OCI-LY1 (cell line): ENCODE data around the gene ADARB2.

Source experiments
- H2AFZ ChIP-seq: fragments of 200-600 bp; sonication (generic), shearing (Covaris generic); 2 replicates; pipeline ENCODE4 v1.6.0; 2014; ENCODE audit warnings: antibody characterized with exemption, mild to moderate bottlenecking, low read length
- H3F3A ChIP-seq: fragments of 200-600 bp; sonication (generic), shearing (Covaris generic); 2 replicates; pipeline ENCODE4 v1.6.0; 2014; ENCODE audit warnings: mild to moderate bottlenecking, antibody characterized with exemption, low read length, moderate library complexity; ENCODE audit not compliant: insufficient read depth
- H3K27ac ChIP-seq: fragments of 200-600 bp; sonication (generic); 2 replicates; pipeline ENCODE4 v1.5.1; 2014; ENCODE audit warnings: low read length, mixed run types, mild to moderate bottlenecking, low read depth; ENCODE audit not compliant: poor library complexity, severe bottlenecking
- H3K27me3 ChIP-seq: fragments of 200-600 bp; sonication (generic); 2 replicates; pipeline ENCODE4 v1.6.0; 2014; ENCODE audit warnings: antibody characterized with exemption, mild to moderate bottlenecking, low read length, moderate library complexity; ENCODE audit not compliant: insufficient read depth
- H3K36me3 ChIP-seq: fragments of 200-600 bp; sonication (generic); 2 replicates; pipeline ENCODE4 v1.6.1; 2014; ENCODE audit warnings: mild to moderate bottlenecking, antibody characterized with exemption, low read length, moderate library complexity, mixed read lengths; ENCODE audit not compliant: insufficient read depth
- H3K4me1 ChIP-seq: fragments of 200-600 bp; sonication (generic); 2 replicates; pipeline ENCODE4 v1.5.1; 2014; ENCODE audit warnings: mild to moderate bottlenecking, low read length, moderate library complexity; ENCODE audit not compliant: insufficient read depth, severe bottlenecking
- H3K4me2 ChIP-seq: fragments of 200-600 bp; sonication (generic), shearing (Covaris generic); 2 replicates; pipeline ENCODE4 v1.6.1; 2014; ENCODE audit warnings: low read length
- H3K4me3 ChIP-seq: fragments of 200-600 bp; sonication (generic); 2 replicates; pipeline ENCODE4 v1.5.1; 2014; ENCODE audit warnings: low read length, low read depth, mild to moderate bottlenecking, mixed read lengths; ENCODE audit not compliant: poor library complexity, severe bottlenecking
- H3K79me2 ChIP-seq: fragments of 200-600 bp; shearing (Covaris generic); 2 replicates; pipeline ENCODE4 v1.6.1; 2016; ENCODE audit warnings: mixed run types, low read length, mixed read lengths; ENCODE audit not compliant: insufficient read depth
- H3K9ac ChIP-seq: fragments of 200-600 bp; sonication (generic), shearing (Covaris generic); 2 replicates; pipeline ENCODE4 v1.6.1; 2014; ENCODE audit warnings: mild to moderate bottlenecking, low read length, mixed read lengths
- H3K9me2 ChIP-seq: fragments of 200-600 bp; sonication (generic), shearing (Covaris generic); 2 replicates; pipeline ENCODE4 v1.6.1; 2014; ENCODE audit warnings: low read depth, mild to moderate bottlenecking, low read length, mixed read lengths
- H3K9me3 ChIP-seq: fragments of 200-600 bp; shearing (Covaris generic); 2 replicates; pipeline ENCODE4 v1.6.1; 2014; ENCODE audit warnings: low read length, mixed read lengths
- H4K20me1 ChIP-seq: fragments of 200-600 bp; sonication (generic), shearing (Covaris generic); 2 replicates; pipeline ENCODE4 v1.6.0; 2016; ENCODE audit warnings: mild to moderate bottlenecking, low read length; ENCODE audit not compliant: insufficient read depth
- CTCF ChIP-seq: fragments of 200-600 bp; sonication (generic), shearing (Covaris generic); IDR thresholded peaks from 2 replicates; pipeline ENCODE4 v1.5.1; 2017; ENCODE audit warnings: mild to moderate bottlenecking, antibody characterized with exemption, low read length, moderate library complexity, mixed read lengths
- EZH2 ChIP-seq: fragments of 200-600 bp; sonication (generic), shearing (Covaris generic); IDR thresholded peaks from 2 replicates; pipeline ENCODE4 v1.8.0; 2017; ENCODE audit warnings: borderline replicate concordance, mixed run types, mild to moderate bottlenecking, antibody characterized with exemption, low read length, moderate library complexity, mixed read lengths

The ADARB2 gene

GRCh38 chr10:1627945-1628344, 109.4 kb downstream of the ADARB2 start:
- Histone ChIP-seq H3K4me2 (no peak overlapping the region), H3K27ac (no peak overlapping the region), H4K20me1 (no peaks in the 10 kb centered on the region), H3K4me1 (peaks cover 34% of the 10 kb centered on the region), H3K36me3 (no peaks in the 10 kb centered on the region; the same call in 1 of the 2 replicates), H3F3A (no peaks in the 10 kb centered on the region), H2AFZ (no peak overlapping the region), H3K9ac (no peak overlapping the region), H3K27me3 (peaks cover 7% of the 10 kb centered on the region; the same call in 1 of the 2 replicates), H3K9me2 (no peaks in the 10 kb centered on the region), H3K4me3 (no peak overlapping the region), H3K9me3 (no peaks in the 10 kb centered on the region), H3K79me2 (no peaks in the 10 kb centered on the region)
- TF ChIP-seq EZH2: no peak

GRCh38 chr10:1626835-1627234, 110.5 kb downstream of the ADARB2 start:
- Histone ChIP-seq H3K36me3 (no peaks in the 10 kb centered on the region; the same call in 1 of the 2 replicates), H3K9me2 (no peaks in the 10 kb centered on the region), H2AFZ (no peak overlapping the region), H3K4me2 (no peak overlapping the region), H4K20me1 (no peaks in the 10 kb centered on the region), H3F3A (no peaks in the 10 kb centered on the region), H3K4me1 (peaks cover 34% of the 10 kb centered on the region), H3K27me3 (peaks cover 5% of the 10 kb centered on the region; the same call in 1 of the 2 replicates), H3K9ac (no peak overlapping the region), H3K27ac (no peak overlapping the region), H3K9me3 (no peaks in the 10 kb centered on the region), H3K4me3 (no peak overlapping the region), H3K79me2 (no peaks in the 10 kb centered on the region)
- no peak for TF ChIP-seq EZH2
- no peak for TF ChIP-seq CTCF

- Histone ChIP-seq H3K4me3 (no peak overlapping the region), H3K27me3 (peaks cover 5% of the 10 kb centered on the region; the same call in 1 of the 2 replicates), H3K79me2 (no peaks in the 10 kb centered on the region), H4K20me1 (no peaks in the 10 kb centered on the region), H3K36me3 (no peaks in the 10 kb centered on the region; the same call in 1 of the 2 replicates), H3K9ac (no peak overlapping the region), H3F3A (no peaks in the 10 kb centered on the region), H3K27ac (no peak overlapping the region), H3K9me2 (no peaks in the 10 kb centered on the region), H3K4me1 (peaks cover 30% of the 10 kb centered on the region), H3K9me3 (no peaks in the 10 kb centered on the region), H3K4me2 (no peak overlapping the region), H2AFZ (no peak overlapping the region)
- no peak for TF ChIP-seq CTCF
- TF ChIP-seq EZH2: no peak
These were observed 110.9 kb downstream of the ADARB2 start for GRCh38 chr10:1626410-1626809.

- H3K4me1 ChIP-seq: peaks cover 24% of the 10 kb centered on the region
- no peaks in the 10 kb centered on the region for H3K9me2 ChIP-seq
- H3K27me3 ChIP-seq: peaks cover 5% of the 10 kb centered on the region; the same call in 1 of the 2 replicates
- H3K9me3 ChIP-seq: no peaks in the 10 kb centered on the region
- H3K27ac ChIP-seq: no peak overlapping the region
- H3K36me3 ChIP-seq: no peaks in the 10 kb centered on the region; the same call in 1 of the 2 replicates
- H3K4me2 ChIP-seq: no peak overlapping the region
- H4K20me1 ChIP-seq: no peaks in the 10 kb centered on the region
- no peaks in the 10 kb centered on the region for H3F3A ChIP-seq
- H3K9ac ChIP-seq: no peak overlapping the region
- H2AFZ ChIP-seq: no peak overlapping the region
- no peak overlapping the region for H3K4me3 ChIP-seq
- TF ChIP-seq CTCF (no peak), EZH2 (no peak)
- no peaks in the 10 kb centered on the region for H3K79me2 ChIP-seq
These were observed 111.6 kb downstream of the ADARB2 start for GRCh38 chr10:1625731-1626130.
